DOHH2 (cell line): ENCODE measurements around the gene NME7.

ENCODE experiments used
- CTCF ChIP-seq: fragments of 200-600 bp; sonication (generic); IDR thresholded peaks from one replicate; pipeline ENCODE4 v1.5.1; 2014; ENCODE audit warnings: antibody characterized with exemption, mild to moderate bottlenecking, low read depth, low read length; ENCODE audit not compliant: poor library complexity, severe bottlenecking
- EZH2phosphoT487 ChIP-seq: fragments of 200-600 bp; sonication (generic); IDR thresholded peaks from 2 replicates; pipeline ENCODE4 v1.6.1; 2017; ENCODE audit warnings: borderline replicate concordance, mild to moderate bottlenecking, antibody characterized with exemption, low read length, moderate library complexity, mixed read lengths

DNA sequence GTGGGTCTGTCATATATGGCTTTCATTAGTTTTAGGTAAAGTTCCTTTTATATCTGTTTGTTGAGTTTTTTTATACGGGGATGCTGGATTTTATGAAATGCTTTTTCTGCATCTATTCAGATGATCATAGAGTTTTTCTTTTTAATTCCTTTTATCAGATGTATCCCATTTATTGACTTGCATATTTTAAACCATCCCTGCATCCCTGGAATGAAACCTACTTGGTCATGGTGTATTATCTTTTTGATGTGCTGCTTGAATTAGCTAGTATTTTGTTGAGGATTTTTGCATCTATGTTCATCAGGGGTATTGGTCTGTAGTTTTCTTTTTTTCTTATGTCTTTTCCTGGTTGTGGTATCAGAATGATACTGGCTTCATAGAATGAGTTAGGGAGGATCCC, 118.0 kb downstream of the NME7 start:
- TF ChIP-seq CTCF: no peak
- no peak for TF ChIP-seq EZH2phosphoT487
